PFSK-1 (cell line): ENCODE measurements around the gene SMAD4.

ENCODE experiments used
- FOXP2 ChIP-seq: optimal IDR thresholded peaks from 2 replicates; pipeline ENCODE3; 2011; ENCODE audit warnings: borderline replicate concordance, control low read depth, inconsistent platforms; ENCODE audit not compliant: insufficient read depth; ENCODE audit errors: extremely low read length, extremely low read depth
- POLR2AphosphoS5 ChIP-seq: IDR thresholded peaks from 2 replicates; pipeline ENCODE4 v1.6.1; 2012; ENCODE audit warnings: low read depth, mild to moderate bottlenecking, control low read depth, low read length, moderate library complexity
- REST ChIP-seq, 2 experiments: IDR thresholded peaks; 2 replicates each; pipeline versions ENCODE4 v1.6.1 to v1.8.0; 2011 to 2012; ENCODE audit warnings: low read depth in 2 of 2, low read length in 2 of 2, control low read depth in 1 of 2, inconsistent platforms in 1 of 2, mild to moderate bottlenecking in 1 of 2, moderate library complexity in 1 of 2; ENCODE audit not compliant: insufficient read depth in 1 of 2
- SIN3A ChIP-seq: IDR thresholded peaks from 2 replicates; pipeline ENCODE4 v1.6.1; 2012; ENCODE audit warnings: mild to moderate bottlenecking, low read length, moderate library complexity, borderline replicate concordance; ENCODE audit not compliant: insufficient read depth
- TAF1 ChIP-seq: IDR thresholded peaks from 2 replicates; pipeline ENCODE4 v1.6.1; 2012; ENCODE audit warnings: low read length, control low read depth, borderline replicate concordance; ENCODE audit not compliant: insufficient read depth

The SMAD4 gene

GRCh38 chr18:51054764-51055163, 24.8 kb downstream of the SMAD4 start:
- TF ChIP-seq FOXP2: no peak
- TF ChIP-seq TAF1: no peak
- TF ChIP-seq POLR2AphosphoS5: no peak
- TF ChIP-seq REST (IDR thresholded peaks at IDR 0.05; ENCODE audit: insufficient read depth in 1 of 2, low read depth in 2 of 2, low read length in 2 of 2): no peak
- no peak for TF ChIP-seq SIN3A

GRCh38 chr18:51059969-51060368, 30.0 kb downstream of the SMAD4 start:
- TF ChIP-seq POLR2AphosphoS5 (no peak), TAF1 (no peak), FOXP2 (no peak), SIN3A (no peak), REST (IDR thresholded peaks at IDR 0.05; ENCODE audit: insufficient read depth in 1 of 2, low read depth in 2 of 2, low read length in 2 of 2) (no peak)

- TF ChIP-seq REST (IDR thresholded peaks at IDR 0.05; ENCODE audit: insufficient read depth in 1 of 2, low read depth in 2 of 2, low read length in 2 of 2) (no peak), TAF1 (no peak), SIN3A (no peak), FOXP2 (no peak), POLR2AphosphoS5 (no peak)
These were observed 34.2 kb downstream of the SMAD4 start for GRCh38 chr18:51064256-51064655.

GRCh38 chr18:51066273-51066672, 36.3 kb downstream of the SMAD4 start:
- TF ChIP-seq FOXP2 (no peak), TAF1 (no peak), REST (IDR thresholded peaks at IDR 0.05; ENCODE audit: insufficient read depth in 1 of 2, low read depth in 2 of 2, low read length in 2 of 2) (no peak), POLR2AphosphoS5 (no peak), SIN3A (no peak)

- TF ChIP-seq POLR2AphosphoS5 (no peak), REST (IDR thresholded peaks at IDR 0.05; ENCODE audit: insufficient read depth in 1 of 2, low read depth in 2 of 2, low read length in 2 of 2) (no peak), SIN3A (no peak), FOXP2 (no peak), TAF1 (no peak)
These were observed 38.1 kb downstream of the SMAD4 start for GRCh38 chr18:51068105-51068504.
